HepG2 (cell line): ENCODE results near the gene SRSF12. TPM values are rescaled to one million over a fixed set of nuclear protein-coding genes. Genes with fewer than 3 reads are reported as not detected.

Experiments used
- ATAC-seq: fragments of 200-7000 bp; cut with Tn5 transposase; 3 replicates; pipeline ENCODE4 v1.9.1; 2020; ENCODE audit warnings: mild to moderate bottlenecking, moderate library complexity
- BruUV-seq: library from RNA; stranded (reverse); fragments of 400-500 nt; replicated peaks from 2 replicates; lab custom pipeline; 2021; lab: Mats Ljungman, UMichigan
- CTCF ChIA-PET: fragments of 300-600 bp; formaldehyde crosslinking; extraction: SDS; loops from one replicate; lab custom pipeline; 2021; ENCODE audit warnings: low total read pairs, inconsistent platforms, low intra/inter-chr PET ratio; lab: Yijun Ruan, JAX
- POLR2A ChIA-PET: fragments of 350-600 bp; sonication (Branson Sonifier 250); formaldehyde crosslinking; loops from one replicate; lab custom pipeline; 2020; ENCODE audit warnings: antibody characterized with exemption, inconsistent platforms; lab: Yijun Ruan, JAX
- DNase-seq: peaks from one replicate; pipeline ENCODE4 v3.0.0-alpha.2; 2015; ENCODE audit warnings: low spot score
- FAIRE-seq: peaks from 3 replicates; lab custom pipeline; 2011; peaks lifted over from hg19 to GRCh38; lab: Jason Lieb, UNC
- H2AFZ ChIP-seq: one replicate; pipeline ENCODE4 v1.6.1; 2011; ENCODE audit warnings: low read length, inconsistent platforms
- H3K27ac ChIP-seq: fragments of 300-600 bp; 3 replicates; pipeline ENCODE4 v1.8.0; 2011; ENCODE audit warnings: mixed run types, mild to moderate bottlenecking, mixed read lengths, low read length, inconsistent platforms; ENCODE audit not compliant: insufficient read depth; ENCODE audit errors: extremely low read length
- H3K27me3 ChIP-seq, 2 experiments: fragments of 200-600 bp in 1 of 2; 2 replicates in 1 of 2; 3 replicates in 1 of 2; pipeline versions ENCODE4 v1.6.0 to v1.8.0; 2011; ENCODE audit warnings: low read length in 2 of 2, mild to moderate bottlenecking in 2 of 2, moderate library complexity in 2 of 2, inconsistent platforms in 1 of 2; ENCODE audit not compliant: insufficient read depth in 2 of 2, control insufficient read depth in 1 of 2
- H3K36me3 ChIP-seq, 2 experiments: fragments of 200-600 bp in 1 of 2; replicated peaks in 1 of 2; 2 replicates in 1 of 2; 3 replicates in 1 of 2; pipeline versions ENCODE4 v1.5.1 to v1.8.0; 2011; ENCODE audit warnings: low read length in 2 of 2, inconsistent platforms in 1 of 2; ENCODE audit not compliant: insufficient read depth in 2 of 2, control insufficient read depth in 1 of 2
- H3K4me1 ChIP-seq: 2 replicates; pipeline ENCODE4 v1.5.1; 2012; ENCODE audit warnings: low read length, inconsistent platforms; ENCODE audit not compliant: insufficient read depth
- H3K4me2 ChIP-seq: 2 replicates; pipeline ENCODE4 v1.6.0; 2011; ENCODE audit warnings: low read depth, low read length, inconsistent platforms
- H3K4me3 ChIP-seq, 3 experiments: fragments of 200-600 bp in 1 of 3; sonication (generic), shearing (Covaris generic) in 1 of 3; replicated peaks in 1 of 3; 2 replicates each; pipeline ENCODE4 v1.5.1; 2011 to 2016; ENCODE audit warnings: low read length in 3 of 3, inconsistent platforms in 2 of 3, low read depth in 2 of 3, mild to moderate bottlenecking in 2 of 3, control low read depth in 1 of 3, mixed read lengths in 1 of 3; ENCODE audit not compliant: insufficient read depth in 1 of 3
- H3K79me2 ChIP-seq: one replicate; pipeline ENCODE4 v1.6.1; 2011; ENCODE audit warnings: low read length, inconsistent platforms; ENCODE audit not compliant: insufficient read depth
- H3K9ac ChIP-seq: 2 replicates; pipeline ENCODE4 v1.6.0; 2011; ENCODE audit warnings: mild to moderate bottlenecking, low read depth, low read length, inconsistent platforms; ENCODE audit not compliant: insufficient read depth
- H3K9me3 ChIP-seq: 2 replicates; pipeline ENCODE4 v1.5.1; 2012; ENCODE audit warnings: mild to moderate bottlenecking, low read length
- H4K20me1 ChIP-seq: 2 replicates; pipeline ENCODE4 v1.6.0; 2011; ENCODE audit warnings: inconsistent platforms, mild to moderate bottlenecking, low read length, moderate library complexity; ENCODE audit not compliant: insufficient read depth
- GABPA ChIP-seq, 2 experiments: IDR thresholded peaks; 2 replicates each; pipeline ENCODE4 v1.6.1; 2011 to 2016; ENCODE audit warnings: low read depth in 2 of 2, low read length in 1 of 2, missing biosample characterization in 1 of 2, missing genetic modification characterization in 1 of 2
- GATAD2A ChIP-seq: IDR thresholded peaks from 2 replicates; pipeline ENCODE4 v1.6.1; 2016
- GFI1 ChIP-seq: sonication (generic); formaldehyde crosslinking; IDR thresholded peaks from 2 replicates; pipeline ENCODE4 v1.5.0; 2020; ENCODE audit warnings: missing genetic modification reagents, mild to moderate bottlenecking, borderline replicate concordance
- GPN1 ChIP-seq: sonication (generic); formaldehyde crosslinking; IDR thresholded peaks from 2 replicates; pipeline ENCODE4 v1.5.1; 2020; ENCODE audit warnings: missing genetic modification reagents, borderline replicate concordance
- HNRNPH1 ChIP-seq: fragments of 200-400 bp; formaldehyde crosslinking; optimal IDR thresholded peaks from 2 replicates; pipeline ENCODE3; 2017; ENCODE audit warnings: mild to moderate bottlenecking, low read depth, low read length
- NBN ChIP-seq: fragments of 450-650 bp; conservative IDR thresholded peaks from 2 replicates; pipeline ENCODE4 v1.6.1; 2017
- NCOA2 ChIP-seq: sonication (generic); formaldehyde crosslinking; IDR thresholded peaks from 2 replicates; pipeline ENCODE4 v1.8.0; 2022; ENCODE audit warnings: inconsistent platforms
- NCOR1 ChIP-seq: fragments of 200-600 bp; sonication (generic); IDR thresholded peaks from 2 replicates; pipeline ENCODE4 v1.7.0; 2017; ENCODE audit warnings: antibody characterized with exemption, low read length, borderline replicate concordance
- PLRG1 ChIP-seq: fragments of 450-650 bp; conservative IDR thresholded peaks from 2 replicates; pipeline ENCODE4 v1.6.1; 2016
- THRA ChIP-seq: sonication (generic); formaldehyde crosslinking; IDR thresholded peaks from 2 replicates; pipeline ENCODE4 v1.4.0; 2020; ENCODE audit warnings: missing genetic modification reagents, borderline replicate concordance
- ZNF230 ChIP-seq: sonication (generic); formaldehyde crosslinking; IDR thresholded peaks from 2 replicates; pipeline ENCODE4 v1.4.0; 2020; ENCODE audit warnings: mild to moderate bottlenecking, missing genetic modification reagents
- ZNF576 ChIP-seq: sonication (generic); formaldehyde crosslinking; IDR thresholded peaks from 2 replicates; pipeline ENCODE4 v1.4.0; 2020; ENCODE audit warnings: mild to moderate bottlenecking, missing genetic modification reagents
- ZNF776 ChIP-seq: sonication (generic); formaldehyde crosslinking; IDR thresholded peaks from 2 replicates; pipeline ENCODE4 v1.4.0; 2020; ENCODE audit warnings: mild to moderate bottlenecking, missing genetic modification reagents
- ZNF883 ChIP-seq: sonication (generic); formaldehyde crosslinking; IDR thresholded peaks from 2 replicates; pipeline ENCODE4 v1.5.1; 2020; ENCODE audit warnings: mild to moderate bottlenecking, missing genetic modification reagents; ENCODE audit errors: not compliant biosample characterization
- WGBS: methylation state at CpG from one replicate; pipeline ENCODE4 v1.1.6; 2017; ENCODE audit warnings: low lambda C conversion rate; 5-methylcytosine and 5-hydroxymethylcytosine counted together
- in situ Hi-C: cut with HindIII; loops from 2 replicates; pipeline ENCODE4 v1.10.0; 2017; ENCODE audit warnings: low pct_unique_long_range_greater_than_20kb; ENCODE audit not compliant: extremely low pct_ligation_motif_present
- intact Hi-C: fragments of 100-400 bp; cut with micrococcal nuclease; formaldehyde crosslinking; loops from one replicate; pipeline ENCODE4 v1.10.0; 2022; ENCODE audit not compliant: unreplicated experiment
- polyA plus RNA-seq, 8 experiments: library from polyadenylated mRNA; depleted of rRNA in 3 of 8; stranded (reverse) in 7 of 8; unstranded in 1 of 8; fragments of >200 nt; fragmentation: Illumina TruSeq in 4 of 8; extraction: Trizol in 4 of 8; gene quantifications; 2 replicates each; pipeline versions ENCODE4 v1.2.1 to v1.2.3, GENCODE V29; 2011 to 2016; ENCODE audit warnings: low read depth in 4 of 8, missing spikeins in 1 of 8, mixed read lengths in 1 of 8; ENCODE audit not compliant: insufficient read depth in 1 of 8
- total RNA-seq, 5 experiments: library from RNA; depleted of rRNA; stranded (reverse); fragments of >200 nt; fragmentation: Illumina TruSeq; extraction: Trizol; gene quantifications; 2 replicates each; pipeline ENCODE4 v1.2.3, GENCODE V29; 2016; ENCODE audit warnings: low read depth in 1 of 5

Gene SRSF12
- total and polyA plus RNA-seq, 2 of the 13 experiments (the other 11 are each of a cell fraction or from before 2014, with no cell fraction given): 1.7 to 1.9 TPM

GRCh38 chr6:89050697-89051096 is 67.2 kb downstream of the SRSF12 start:
- no peaks in the 10 kb centered on the region for H3K36me3 ChIP-seq
- no TSS peak for BruUV-seq
- TF ChIP-seq ZNF883 (CRISPR knock-in tag) (no peak), NBN (no peak), THRA (CRISPR knock-in tag) (no peak), PLRG1 (no peak), ZNF576 (CRISPR knock-in tag) (no peak), ZNF776 (CRISPR knock-in tag) (no peak)
- TF ChIP-seq, all 625 proteins: peak for 0
- intact Hi-C loops: no loop called here
- H3K9me3 ChIP-seq: no peaks in the 10 kb centered on the region
- H3K27me3 ChIP-seq: 0 out of 5 replicates have a peak, but pooled peaks cover 0 to 3% of the 10 kb centered on the region in 2 experiments
- POLR2A ChIA-PET: interaction anchor here (0.8 to 2.6 kb wide), 3 partner anchors 22 to 30 kb away, joined by 3 to 15 read pairs (median 4); partner anchors contain the start of gene PNRC1
- H3K79me2 ChIP-seq: no peaks in the 10 kb centered on the region
- FAIRE-seq: no peak
- no peak for DNase-seq
- no peak overlapping the region for H3K9ac ChIP-seq
- peak; percentile 41; the same call in 1 of the 3 replicates for ATAC-seq
- H3K4me3 ChIP-seq: no peak overlapping the region
- 7% methylated on average over 2 of the region's 3 CpGs for WGBS
- no peak overlapping the region for H3K27ac ChIP-seq
- in situ Hi-C loops: no loop called here
- CTCF ChIA-PET: no interaction called here
- H4K20me1 ChIP-seq: no peaks in the 10 kb centered on the region
- no peak overlapping the region for H2AFZ ChIP-seq
- peaks cover 26% of the 10 kb centered on the region for H3K4me1 ChIP-seq
- H3K4me2 ChIP-seq: no peak overlapping the region

GRCh38 chr6:89050155-89050554 is 67.7 kb downstream of the SRSF12 start:
- ChIA-PET CTCF (no interaction called here), POLR2A (interaction anchor here (1.1 to 2.6 kb wide), 2 partner anchors 23 to 31 kb away, joined by 4 to 15 read pairs; partner anchors contain the start of gene PNRC1)
- in situ Hi-C loops (no loop called here), intact Hi-C loops (no loop called here)
- H3K36me3 ChIP-seq: no peaks in the 10 kb centered on the region
- no TSS peak for BruUV-seq
- H3K4me3 ChIP-seq: no peak overlapping the region
- H3K4me2 ChIP-seq: no peak overlapping the region
- peaks cover 26% of the 10 kb centered on the region for H3K4me1 ChIP-seq
- DNase-seq: peak; percentile 23
- no peak overlapping the region for H3K27ac ChIP-seq
- H3K79me2 ChIP-seq: no peaks in the 10 kb centered on the region
- ATAC-seq: peak; percentile 71
- no peaks in the 10 kb centered on the region for H4K20me1 ChIP-seq
- no peaks in the 10 kb centered on the region for H3K9me3 ChIP-seq
- no peak for FAIRE-seq
- WGBS: 0% methylated on average over 3 of the region's 3 CpGs
- H3K27me3 ChIP-seq: 0 out of 5 replicates have a peak, but pooled peaks cover 0 to 3% of the 10 kb centered on the region in 2 experiments
- H3K9ac ChIP-seq: no peak overlapping the region
- no peak overlapping the region for H2AFZ ChIP-seq
- TF ChIP-seq GABPA (IDR thresholded peaks at IDR 0.05; ENCODE audit: low read depth, low read length): no peak
- TF ChIP-seq GABPA (CRISPR knock-in tag; IDR thresholded peaks at IDR 0.05; ENCODE audit: low read depth): no peak
- no peak for TF ChIP-seq NCOR1
- peak; percentile 53; the same call in 1 of the 2 replicates for TF ChIP-seq GATAD2A (CRISPR knock-in tag)
- TF ChIP-seq ZNF230 (CRISPR knock-in tag): no peak
- peak; percentile 32; the same call in 1 of the 2 replicates for TF ChIP-seq NCOA2 (CRISPR knock-in tag)
- TF ChIP-seq HNRNPH1: no peak
- TF ChIP-seq GPN1 (CRISPR knock-in tag): no peak
- TF ChIP-seq GFI1 (CRISPR knock-in tag): no peak
